ENCODE measurements around the gene RARG.
"Not testable (repeated sequence)": the region's sequence is repeated elsewhere in the genome, so short reads cannot be mapped to it uniquely, and the experiment has no call there.

Gene RARG

GRCh38 chr12:53169644-53170043 lies 62.4 kb downstream of the RARG start:
- no peak for DNase-seq (ENCODE audit: low read depth)

- no peak for DNase-seq (ENCODE audit: low read depth)
Observed at GRCh38 chr12:53166837-53167236, 65.2 kb downstream of the RARG start.

DNA sequence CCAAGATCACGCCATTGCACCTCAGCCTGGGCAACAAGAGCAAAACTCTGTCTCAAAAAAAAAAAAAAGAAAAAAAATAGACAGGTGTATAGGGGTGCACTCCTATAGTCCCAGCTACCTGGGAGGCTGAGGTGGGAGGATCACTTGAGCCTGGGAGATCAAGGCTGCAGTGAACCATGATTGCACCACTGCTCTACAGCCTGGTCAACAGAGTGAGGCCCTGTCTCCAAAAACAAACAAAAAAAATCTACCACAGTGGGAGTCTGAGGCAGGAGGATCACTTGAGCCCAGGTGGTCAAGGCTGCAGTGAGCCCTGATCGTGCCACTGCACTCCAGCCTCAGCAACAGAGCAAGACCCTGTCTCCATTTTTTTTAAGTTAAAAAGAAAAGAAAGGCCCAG lies 69.0 kb downstream of the RARG start:
- DNase-seq (ENCODE audit: low read depth) = not testable (repeated sequence)

GRCh38 chr12:53161119-53161911 lies 70.7 kb downstream of the RARG start:
- DNase-seq (ENCODE audit: low read depth) = no peak

GRCh38 chr12:53160673-53161072 lies 71.3 kb downstream of the RARG start:
- no peak for DNase-seq (ENCODE audit: low read depth)
